Ascending aorta (tissue), 2 donors: ENCODE results near the gene DIRAS1. TPM values are rescaled to one million over a fixed set of nuclear protein-coding genes. Genes with fewer than 3 reads are reported as not detected.

Experiments used
- DNase-seq, 2 donors: peaks; one replicate each; pipeline ENCODE4 v3.0.0-alpha.2; 2019; ENCODE audit warnings: low spot score in 2 of 2
- H3K27ac ChIP-seq, 2 donors: fragments of 200-600 bp; sonication (generic); one replicate each; pipeline ENCODE4 v1.5.1; 2016 to 2017; ENCODE audit warnings: mild to moderate bottlenecking in 1 of 2
- H3K27me3 ChIP-seq: fragments of 200-600 bp; sonication (generic); one replicate; pipeline ENCODE4 v1.5.1; 2017
- H3K36me3 ChIP-seq, 2 donors: fragments of 200-600 bp; sonication (generic); one replicate each; pipeline ENCODE4 v1.5.1; 2016
- H3K4me1 ChIP-seq, 2 donors: fragments of 200-600 bp; sonication (generic); one replicate each; pipeline ENCODE4 v1.5.1; 2016 to 2017; ENCODE audit warnings: mild to moderate bottlenecking in 1 of 2
- H3K4me3 ChIP-seq, 2 donors: fragments of 200-600 bp; sonication (generic); one replicate each; pipeline ENCODE4 v1.5.1; 2016 to 2017; ENCODE audit warnings: mild to moderate bottlenecking in 1 of 2
- H3K9me3 ChIP-seq, 2 donors: fragments of 200-600 bp; sonication (generic); one replicate each; pipeline ENCODE4 v1.5.1; 2016
- intact Hi-C: fragments of 100-400 bp; cut with DNase I; formaldehyde crosslinking; loops from one replicate; pipeline ENCODE4 v1.15.1; 2023
- total RNA-seq: library from RNA; depleted of rRNA; stranded (reverse); fragments of >200 nt; gene quantifications from one replicate; pipeline ENCODE4 v1.1.0, GENCODE V29; 2016
- TF ChIP-seq, protein P1 (sequence below), 3 experiments: fragments of 200-600 bp in 2 of 3; fragments of 450-650 bp in 1 of 3; sonication (generic) in 2 of 3; IDR thresholded peaks; one replicate each; pipeline ENCODE4 v1.5.1; 2016 to 2019; ENCODE audit warnings: antibody characterized with exemption in 3 of 3, mild to moderate bottlenecking in 1 of 3, moderate library complexity in 1 of 3

DIRAS1 gene
- total RNA-seq, 1 donor from 2014 or later = not detected

DNA sequence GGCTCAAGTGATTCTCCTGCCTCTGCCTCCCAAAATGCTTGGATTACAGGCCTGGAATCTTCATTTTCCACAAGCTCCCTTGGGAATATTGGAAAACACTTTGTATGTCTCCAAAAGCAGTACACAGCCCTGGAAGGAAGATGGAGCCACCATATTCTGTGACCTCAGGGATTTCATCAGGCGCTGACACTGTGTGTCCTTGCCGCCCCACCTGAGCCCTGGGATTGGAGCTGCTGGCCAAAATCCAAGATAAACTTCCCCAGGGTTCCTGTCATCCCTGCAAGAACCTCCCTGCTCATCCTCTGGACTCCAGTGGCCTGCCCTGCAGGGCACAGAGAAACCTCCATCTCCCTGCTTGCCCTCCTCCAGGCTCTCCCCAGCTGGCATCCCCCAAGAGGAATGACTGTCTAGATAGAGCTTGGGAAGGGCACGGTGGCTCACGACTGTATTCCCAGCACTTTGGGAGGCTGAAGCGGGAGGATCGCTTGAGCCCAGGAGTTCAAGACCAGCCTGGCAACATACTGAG, 17.4 kb downstream of the DIRAS1 start:
- no peak for DNase-seq
- TF ChIP-seq, protein P1, sequence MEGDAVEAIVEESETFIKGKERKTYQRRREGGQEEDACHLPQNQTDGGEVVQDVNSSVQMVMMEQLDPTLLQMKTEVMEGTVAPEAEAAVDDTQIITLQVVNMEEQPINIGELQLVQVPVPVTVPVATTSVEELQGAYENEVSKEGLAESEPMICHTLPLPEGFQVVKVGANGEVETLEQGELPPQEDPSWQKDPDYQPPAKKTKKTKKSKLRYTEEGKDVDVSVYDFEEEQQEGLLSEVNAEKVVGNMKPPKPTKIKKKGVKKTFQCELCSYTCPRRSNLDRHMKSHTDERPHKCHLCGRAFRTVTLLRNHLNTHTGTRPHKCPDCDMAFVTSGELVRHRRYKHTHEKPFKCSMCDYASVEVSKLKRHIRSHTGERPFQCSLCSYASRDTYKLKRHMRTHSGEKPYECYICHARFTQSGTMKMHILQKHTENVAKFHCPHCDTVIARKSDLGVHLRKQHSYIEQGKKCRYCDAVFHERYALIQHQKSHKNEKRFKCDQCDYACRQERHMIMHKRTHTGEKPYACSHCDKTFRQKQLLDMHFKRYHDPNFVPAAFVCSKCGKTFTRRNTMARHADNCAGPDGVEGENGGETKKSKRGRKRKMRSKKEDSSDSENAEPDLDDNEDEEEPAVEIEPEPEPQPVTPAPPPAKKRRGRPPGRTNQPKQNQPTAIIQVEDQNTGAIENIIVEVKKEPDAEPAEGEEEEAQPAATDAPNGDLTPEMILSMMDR (IDR thresholded peaks at IDR 0.05) = no peak
- intact Hi-C loops = no loop called here

GRCh38 chr19:2703077-2703437, 18.1 kb downstream of the DIRAS1 start:
- H3K27ac ChIP-seq = no peak overlapping the region
- peaks cover 4 to 5% of the 10 kb centered on the region in 2 donors for H3K4me1 ChIP-seq
- peak overlapping the region in 1 of 2 donors; percentile 82 for H3K4me3 ChIP-seq
- H3K36me3 ChIP-seq = no peaks in the 10 kb centered on the region
- H3K27me3 ChIP-seq = no peaks in the 10 kb centered on the region
- TF ChIP-seq, protein P1 (IDR thresholded peaks at IDR 0.05) = no peak
- H3K9me3 ChIP-seq = no peaks in the 10 kb centered on the region
- no peak for DNase-seq
- intact Hi-C loops = no loop called here

More for the DNA sequence above, 17.4 kb downstream of the DIRAS1 start:
- H3K4me1 ChIP-seq = peaks cover 4 to 5% of the 10 kb centered on the region in 2 donors
- H3K27me3 ChIP-seq = no peaks in the 10 kb centered on the region
- no peaks in the 10 kb centered on the region for H3K9me3 ChIP-seq
- no peak overlapping the region for H3K4me3 ChIP-seq
- no peak overlapping the region for H3K27ac ChIP-seq
- H3K36me3 ChIP-seq = no peaks in the 10 kb centered on the region

DNA sequence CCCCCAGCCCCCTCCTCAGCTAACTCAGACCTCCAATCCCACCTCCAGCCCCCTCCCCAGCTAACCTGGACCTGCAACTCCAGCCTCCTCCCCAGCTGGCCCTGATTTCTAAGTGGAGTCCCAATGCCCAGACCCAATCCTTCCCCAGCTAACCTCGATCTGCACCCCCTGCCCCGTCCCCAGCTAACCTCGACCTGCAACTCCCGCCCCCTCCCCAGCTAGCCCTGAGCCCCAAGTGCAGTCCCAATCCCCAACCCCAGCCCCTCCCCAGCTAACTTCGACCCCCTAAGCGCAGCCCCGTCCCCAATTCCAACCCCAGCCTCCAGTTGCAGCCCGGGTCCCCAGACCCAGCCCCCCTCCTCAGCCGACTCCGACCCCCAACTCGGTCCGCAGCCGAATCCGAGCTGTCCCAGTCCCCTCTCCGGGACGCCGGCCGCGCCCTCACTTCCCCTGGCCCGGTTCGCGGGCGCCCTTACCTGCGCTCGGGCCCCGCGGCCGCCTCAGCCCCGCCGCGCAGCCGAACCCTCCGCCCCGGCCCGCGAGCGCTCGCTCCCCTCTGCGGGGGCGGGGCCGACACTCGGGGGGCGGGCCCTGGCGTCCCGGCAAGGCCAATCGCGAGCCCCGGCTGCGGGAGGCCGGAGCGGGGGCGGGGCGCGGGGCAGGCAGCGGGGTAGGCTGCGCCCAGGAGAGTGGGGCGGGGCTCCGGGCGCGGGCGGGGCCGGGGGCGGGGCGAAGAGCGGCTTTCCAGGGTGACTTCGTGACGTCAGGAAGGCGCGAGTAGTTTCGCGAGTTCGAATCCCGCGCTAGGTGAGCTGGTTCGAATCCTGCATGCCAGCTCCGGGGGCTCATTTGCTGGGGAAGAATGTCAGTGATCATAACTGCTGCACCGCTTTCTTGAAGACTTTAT, 18.7 kb downstream of the DIRAS1 start, which contains the start of gene GNG7:
GNG7 (minus strand) TSS at position 525 of the 907 bp plus-strand sequence. CDS start 182,006 bp downstream, outside the sequence.
- TF ChIP-seq, protein P1 (IDR thresholded peaks at IDR 0.05) = no peak
- intact Hi-C loops = no loop called here
- DNase-seq = peak; percentile 67 to 93
- Histone ChIP-seq H3K4me1 (peaks cover 4 to 5% of the 10 kb centered on the region in 2 donors), H3K9me3 (no peaks in the 10 kb centered on the region), H3K4me3 (peak within 1 kb of the TSS; percentile 52 to 82), H3K27ac (peak within 1 kb of the TSS in 1 of 2 donors; percentile 21), H3K27me3 (no peaks in the 10 kb centered on the region), H3K36me3 (no peaks in the 10 kb centered on the region)

DNA sequence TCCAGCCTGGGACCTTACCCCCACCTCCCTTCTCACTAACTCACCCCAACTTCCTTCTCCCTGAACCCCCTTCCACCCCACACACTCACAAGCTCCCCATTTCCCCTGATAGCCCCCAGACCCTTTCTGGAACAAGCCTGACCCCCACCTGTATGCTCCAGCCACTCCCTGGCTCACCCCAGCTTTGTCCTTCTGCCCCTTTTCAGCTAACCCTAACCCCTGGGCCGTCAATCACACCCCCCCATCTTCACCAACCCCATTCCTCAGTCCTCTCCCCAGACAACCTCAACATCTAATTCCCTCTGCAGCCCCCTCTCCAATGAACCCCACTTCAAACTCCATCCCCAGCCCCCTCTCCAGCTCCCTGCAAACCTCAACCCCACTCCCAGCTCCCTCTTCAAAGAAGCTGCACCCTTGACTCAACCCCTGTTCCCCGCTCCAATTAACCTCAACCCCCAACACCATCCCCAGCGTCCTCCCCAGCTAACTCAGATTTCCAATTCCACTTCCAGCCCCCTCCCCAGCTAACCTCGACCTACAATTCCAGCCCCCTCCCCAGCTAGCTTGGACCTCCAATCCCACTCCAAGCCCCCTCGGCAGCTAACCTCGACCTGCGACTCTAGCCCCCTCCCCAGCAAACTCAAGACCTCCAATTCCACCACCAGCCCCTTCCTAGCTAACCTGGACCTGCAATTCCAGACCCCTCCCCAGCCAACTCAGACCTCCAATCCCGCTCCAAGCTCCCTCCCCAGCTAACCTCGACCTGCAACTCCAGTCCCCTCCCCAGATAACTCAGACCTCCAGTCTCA, 19.6 kb downstream of the DIRAS1 start:
- Histone ChIP-seq H3K27ac (no peak overlapping the region), H3K9me3 (no peaks in the 10 kb centered on the region), H3K4me3 (peak overlapping the region; percentile 52 to 82), H3K36me3 (no peaks in the 10 kb centered on the region), H3K27me3 (no peaks in the 10 kb centered on the region), H3K4me1 (peaks cover 4 to 5% of the 10 kb centered on the region in 2 donors)
- intact Hi-C loops = no loop called here
- TF ChIP-seq, protein P1 (IDR thresholded peaks at IDR 0.05) = no peak
- no peak for DNase-seq

DNA sequence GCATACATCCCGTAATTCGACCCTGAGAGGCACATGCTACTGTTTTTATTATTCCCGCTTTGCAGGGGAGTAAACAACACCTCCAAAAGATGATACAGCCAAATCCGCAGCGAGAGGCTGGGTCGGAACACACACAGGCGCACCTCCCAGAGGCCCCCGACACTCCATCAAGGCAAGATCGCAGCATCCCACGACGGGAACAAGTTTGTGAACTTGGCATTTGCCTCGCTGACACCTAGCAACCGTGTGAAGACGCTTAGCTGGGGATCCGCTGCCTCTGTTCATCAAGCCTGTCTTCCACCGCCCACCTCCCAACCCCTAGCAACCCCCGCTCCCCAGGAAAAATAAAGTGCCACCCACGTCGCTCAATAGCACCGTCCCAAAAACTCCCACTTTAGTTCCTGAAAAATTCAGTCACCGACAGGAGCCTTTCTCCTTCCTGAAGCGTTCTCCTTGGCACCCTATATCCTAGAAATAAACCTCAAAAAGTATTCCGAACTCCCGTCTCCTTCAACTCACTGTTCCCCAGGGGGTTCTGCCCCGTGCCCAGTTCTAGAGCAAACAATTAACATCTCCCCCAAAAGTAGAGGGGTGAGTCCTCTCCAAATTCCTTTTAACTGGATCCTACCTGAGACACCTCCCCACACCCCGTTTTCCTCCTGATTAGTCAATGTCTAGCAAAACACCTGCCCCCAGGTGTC, 20.4 kb downstream of the DIRAS1 start:
- Histone ChIP-seq H3K9me3 (no peaks in the 10 kb centered on the region), H3K4me3 (no peak overlapping the region), H3K27me3 (no peaks in the 10 kb centered on the region), H3K27ac (no peak overlapping the region), H3K36me3 (no peaks in the 10 kb centered on the region), H3K4me1 (peaks cover 4 to 5% of the 10 kb centered on the region in 2 donors)
- TF ChIP-seq, protein P1 (IDR thresholded peaks at IDR 0.05) = no peak
- DNase-seq = no peak
- intact Hi-C loops = no loop called here
